Spleen (tissue), 11 donors: ENCODE measurements around the gene FREM2. TPM values are rescaled to one million over a fixed set of nuclear protein-coding genes. Genes with fewer than 3 reads are reported as not detected.

Experiments used
- DNase-seq: peaks from one replicate; pipeline ENCODE4 v3.0.0-alpha.2; 2020
- H3K27ac ChIP-seq, 8 donors: fragments of 200-600 bp; sonication (generic) in 7 of 8; 1 replicate in 4 of 8; 2 replicates in 4 of 8; pipeline versions ENCODE4 v1.5.0 to v1.8.0; 2016 to 2021; ENCODE audit warnings: inconsistent platforms in 4 of 8, mild to moderate bottlenecking in 4 of 8, moderate library complexity in 1 of 8
- H3K27me3 ChIP-seq, 7 donors: fragments of 200-600 bp; sonication (generic) in 6 of 7; replicated peaks in 1 of 7; 1 replicate in 4 of 7; 2 replicates in 3 of 7; pipeline versions ENCODE4 v1.5.0 to v1.8.0; 2016 to 2021; ENCODE audit warnings: inconsistent platforms in 3 of 7, mild to moderate bottlenecking in 1 of 7
- H3K36me3 ChIP-seq, 6 donors: fragments of 200-600 bp; sonication (generic) in 5 of 6; 1 replicate in 4 of 6; 2 replicates in 2 of 6; pipeline versions ENCODE4 v1.5.0 to v1.8.0; 2016 to 2021; ENCODE audit warnings: inconsistent platforms in 2 of 6
- H3K4me1 ChIP-seq, 6 donors: fragments of 200-600 bp; sonication (generic) in 5 of 6; 1 replicate in 3 of 6; 2 replicates in 3 of 6; pipeline versions ENCODE4 v1.5.0 to v1.8.0; 2016 to 2021; ENCODE audit warnings: inconsistent platforms in 3 of 6
- H3K4me3 ChIP-seq, 8 donors: fragments of 200-600 bp; sonication (generic) in 7 of 8; 1 replicate in 4 of 8; 2 replicates in 4 of 8; pipeline versions ENCODE4 v1.5.0 to v1.8.0; 2016 to 2021; ENCODE audit warnings: inconsistent platforms in 4 of 8, mild to moderate bottlenecking in 4 of 8, moderate library complexity in 2 of 8
- H3K9me3 ChIP-seq, 8 donors: fragments of 200-600 bp; sonication (generic) in 7 of 8; 1 replicate in 4 of 8; 2 replicates in 4 of 8; pipeline versions ENCODE4 v1.5.0 to v1.8.0; 2016 to 2021; ENCODE audit warnings: inconsistent platforms in 4 of 8
- POLR2A ChIP-seq, 3 donors: fragments of 450-650 bp; IDR thresholded peaks; one replicate each; pipeline ENCODE4 v1.5.1; 2017; ENCODE audit warnings: antibody characterized with exemption in 3 of 3, mild to moderate bottlenecking in 1 of 3
- POLR2AphosphoS5 ChIP-seq, 3 donors: sonication (generic); formaldehyde crosslinking; IDR thresholded peaks; one replicate each; pipeline ENCODE4 v1.5.1; 2017; ENCODE audit warnings: antibody characterized with exemption in 3 of 3
- WGBS, 5 donors: extraction: QIAGEN DNeasy Blood & Tissue Kit in 3 of 5; methylation state at CpG; one replicate each; pipeline versions ENCODE4 v1.1.5 to v1.1.7; 2013 to 2018; 5-methylcytosine and 5-hydroxymethylcytosine counted together
- intact Hi-C: fragments of 100-400 bp; cut with DNase I; formaldehyde crosslinking; loops from one replicate; pipeline ENCODE4 v1.15.0; 2023; ENCODE audit warnings: low total_unique reads
- polyA plus RNA-seq, 3 donors: library from polyadenylated mRNA; stranded (reverse); fragments of 200-250 nt; gene quantifications; one replicate each; pipeline ENCODE4 v1.2.1, GENCODE V29; 2013
- total RNA-seq, 7 donors: library from RNA; depleted of rRNA in 3 of 7; stranded (reverse); fragments of >200 nt in 3 of 7; fragmentation: NEBNext Ultra II Directional in 4 of 7; extraction: Animal tissue kit (Norgen Biotek cat#: 25700) in 4 of 7; gene quantifications; one replicate each; pipeline versions ENCODE4 v1.1.0 to v1.2.1, GENCODE V29; 2016 to 2021
- TF ChIP-seq, protein P1 (sequence below), 11 experiments: fragments of 200-600 bp in 7 of 11; fragments of 450-650 bp in 4 of 11; sonication (generic) in 4 of 11; IDR thresholded peaks in 8 of 11; conservative IDR thresholded peaks in 3 of 11; 1 replicate in 7 of 11; 2 replicates in 4 of 11; pipeline versions ENCODE4 v1.4.0 to v1.8.0; 2016 to 2021; ENCODE audit warnings: antibody characterized with exemption in 11 of 11, inconsistent platforms in 4 of 11, mild to moderate bottlenecking in 1 of 11
- donor health status: healthy with polysubstance abuse.
- donor health status: DM: no; HTN: no; CAD: no; lungs with moderate emphysema.
- donor health status: DM: no; HTN: no; CAD: no.
- donor health status: Bipolar disorder and iron deficiency.
- donor health status: healthy.
- donor health status: DM: no; HTN: no; CAD: no.
- donor health status: DM: yes; HTN: yes; CAD: no.

The FREM2 gene
- total and polyA plus RNA-seq, 10 donors = 0.03 to 0.93 (median 0.21) TPM; not detected in 2

DNA sequence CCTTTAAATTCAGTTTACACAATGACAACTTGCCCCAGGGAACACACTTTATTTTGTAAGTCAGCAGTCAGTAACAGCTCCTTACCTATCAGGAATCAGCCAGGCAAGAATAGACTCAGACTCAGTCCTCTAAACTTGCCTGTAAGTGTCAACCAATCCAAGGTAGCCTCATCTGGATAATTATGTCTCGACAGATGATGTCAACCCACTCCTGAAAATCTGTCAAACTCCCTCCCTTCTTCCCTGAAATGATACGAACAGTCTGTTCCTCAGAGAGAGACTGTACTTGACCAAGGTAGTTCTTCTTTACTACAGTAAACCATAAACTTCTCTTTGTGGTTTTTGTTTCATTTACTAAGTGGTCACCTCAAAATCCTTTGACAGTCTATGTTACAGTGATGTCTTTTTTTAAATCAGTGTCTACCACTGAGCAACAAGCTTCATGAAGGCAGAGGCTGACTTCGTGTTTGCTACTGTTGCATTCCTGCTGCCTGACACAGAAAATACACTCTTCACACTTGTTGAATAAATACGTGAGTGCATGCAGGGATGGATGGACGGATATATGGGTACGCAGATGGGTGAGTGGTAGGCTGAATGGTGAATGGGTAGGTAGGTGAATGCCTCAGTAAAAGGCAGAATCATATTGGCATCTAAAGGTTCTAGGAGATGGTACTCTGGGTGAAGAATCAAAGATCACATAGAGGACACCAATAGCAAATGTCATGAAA is 17.5 kb upstream of the FREM2 start:
- DNase-seq = no peak
- intact Hi-C loops = no loop called here
- Histone ChIP-seq H3K27ac (no peak overlapping the region), H3K9me3 (no peaks in the 10 kb centered on the region), H3K36me3 (no peaks in the 10 kb centered on the region), H3K4me3 (no peak overlapping the region), H3K4me1 (no peaks in the 10 kb centered on the region), H3K27me3 (no peaks in the 10 kb centered on the region)
- WGBS, 5 donors = 73 to 80% (median 76%) methylated on average over 6 of the region's 6 CpGs
- no peak for TF ChIP-seq POLR2AphosphoS5 (IDR thresholded peaks at IDR 0.05)

DNA sequence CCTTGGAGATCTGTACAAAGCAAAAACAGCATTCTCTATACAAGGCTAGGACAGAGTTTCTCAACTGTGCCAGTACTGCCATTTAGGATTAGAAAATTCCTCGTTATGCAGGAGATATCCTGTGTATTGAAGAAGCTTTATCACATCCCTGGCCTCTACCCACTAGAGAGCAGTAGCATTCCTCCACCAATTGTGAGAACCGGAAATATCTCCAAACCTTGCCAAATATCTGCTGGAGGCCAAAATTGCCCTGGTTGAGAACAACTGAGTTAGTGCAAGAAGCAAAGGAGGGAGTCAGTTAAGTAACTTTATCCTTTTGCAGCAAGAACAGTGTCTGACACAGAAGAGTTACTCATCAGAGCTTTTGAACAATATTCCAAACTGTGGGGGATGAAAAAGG is 16.2 kb upstream of the FREM2 start:
- H3K27me3 ChIP-seq = no peaks in the 10 kb centered on the region
- intact Hi-C loops = no loop called here
- TF ChIP-seq POLR2A (IDR thresholded peaks at IDR 0.05) (no peak), POLR2AphosphoS5 (IDR thresholded peaks at IDR 0.05) (no peak)
- TF ChIP-seq, protein P1, sequence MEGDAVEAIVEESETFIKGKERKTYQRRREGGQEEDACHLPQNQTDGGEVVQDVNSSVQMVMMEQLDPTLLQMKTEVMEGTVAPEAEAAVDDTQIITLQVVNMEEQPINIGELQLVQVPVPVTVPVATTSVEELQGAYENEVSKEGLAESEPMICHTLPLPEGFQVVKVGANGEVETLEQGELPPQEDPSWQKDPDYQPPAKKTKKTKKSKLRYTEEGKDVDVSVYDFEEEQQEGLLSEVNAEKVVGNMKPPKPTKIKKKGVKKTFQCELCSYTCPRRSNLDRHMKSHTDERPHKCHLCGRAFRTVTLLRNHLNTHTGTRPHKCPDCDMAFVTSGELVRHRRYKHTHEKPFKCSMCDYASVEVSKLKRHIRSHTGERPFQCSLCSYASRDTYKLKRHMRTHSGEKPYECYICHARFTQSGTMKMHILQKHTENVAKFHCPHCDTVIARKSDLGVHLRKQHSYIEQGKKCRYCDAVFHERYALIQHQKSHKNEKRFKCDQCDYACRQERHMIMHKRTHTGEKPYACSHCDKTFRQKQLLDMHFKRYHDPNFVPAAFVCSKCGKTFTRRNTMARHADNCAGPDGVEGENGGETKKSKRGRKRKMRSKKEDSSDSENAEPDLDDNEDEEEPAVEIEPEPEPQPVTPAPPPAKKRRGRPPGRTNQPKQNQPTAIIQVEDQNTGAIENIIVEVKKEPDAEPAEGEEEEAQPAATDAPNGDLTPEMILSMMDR (IDR thresholded peaks at IDR 0.05 in 8 of 11, conservative IDR thresholded peaks at IDR 0.05 in 3 of 11) = peak in 1 of 11 experiments; percentile 11
- no peaks in the 10 kb centered on the region for H3K36me3 ChIP-seq
- 43 to 76% (median 52%) methylated on average over 2 of the region's 2 CpGs for WGBS, 5 donors
- H3K9me3 ChIP-seq = no peaks in the 10 kb centered on the region
- no peaks in the 10 kb centered on the region for H3K4me1 ChIP-seq
- H3K4me3 ChIP-seq = no peak overlapping the region
- no peak overlapping the region for H3K27ac ChIP-seq
- DNase-seq = no peak

DNA sequence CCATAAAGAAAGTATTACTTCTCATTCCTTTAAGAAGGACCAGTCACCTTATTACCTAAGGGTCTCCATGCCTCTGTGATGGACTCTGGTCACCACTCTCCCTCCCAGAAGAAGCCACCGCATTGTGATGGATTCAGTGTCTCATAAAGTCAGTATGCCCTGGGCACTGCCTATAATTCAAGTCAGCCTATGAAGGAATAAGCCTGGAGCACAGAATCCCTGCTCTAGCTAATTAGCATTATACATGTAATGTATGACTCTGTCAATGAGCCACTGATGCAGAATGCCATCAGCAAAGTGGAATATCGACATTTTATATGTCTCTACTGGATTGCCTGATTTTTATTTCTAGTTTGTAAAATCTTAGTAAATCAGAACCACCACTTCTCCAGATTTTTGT is 14.9 kb upstream of the FREM2 start:
- intact Hi-C loops = no loop called here
- Histone ChIP-seq H3K4me1 (no peaks in the 10 kb centered on the region), H3K27ac (no peak overlapping the region), H3K4me3 (no peak overlapping the region), H3K9me3 (no peaks in the 10 kb centered on the region), H3K27me3 (no peaks in the 10 kb centered on the region), H3K36me3 (no peaks in the 10 kb centered on the region)
- no peak for TF ChIP-seq POLR2AphosphoS5 (IDR thresholded peaks at IDR 0.05)
- TF ChIP-seq POLR2A (IDR thresholded peaks at IDR 0.05) = no peak
- TF ChIP-seq, protein P1 (IDR thresholded peaks at IDR 0.05 in 8 of 11, conservative IDR thresholded peaks at IDR 0.05 in 3 of 11) = no peak
- 84 to 89% (median 86%) methylated on average over 2 of the region's 2 CpGs for WGBS, 5 donors
- DNase-seq = no peak

DNA sequence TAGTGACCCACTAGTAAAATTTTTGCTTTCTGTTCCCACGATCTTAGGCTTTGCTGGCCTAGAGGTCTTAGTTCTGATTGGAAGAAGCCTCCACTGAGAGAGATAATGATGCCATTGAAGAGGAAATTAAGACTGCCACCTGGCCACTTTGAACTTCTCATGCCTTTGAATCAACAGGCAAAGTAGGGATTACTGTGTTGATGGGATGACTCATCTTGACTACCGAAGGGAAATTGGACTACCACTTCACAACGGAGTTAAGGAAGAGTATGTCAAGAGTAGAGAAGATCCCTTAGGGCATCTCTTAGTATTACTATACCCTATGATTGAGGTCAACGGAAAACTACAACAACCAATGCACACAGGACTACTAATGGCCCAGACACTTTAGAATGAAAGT is 12.7 kb upstream of the FREM2 start:
- TF ChIP-seq POLR2AphosphoS5 (IDR thresholded peaks at IDR 0.05) (no peak), POLR2A (IDR thresholded peaks at IDR 0.05) (no peak)
- TF ChIP-seq, protein P1 (IDR thresholded peaks at IDR 0.05 in 8 of 11, conservative IDR thresholded peaks at IDR 0.05 in 3 of 11) = no peak
- DNase-seq = no peak
- Histone ChIP-seq H3K9me3 (no peaks in the 10 kb centered on the region), H3K27ac (no peak overlapping the region), H3K27me3 (no peaks in the 10 kb centered on the region), H3K36me3 (no peaks in the 10 kb centered on the region), H3K4me3 (no peak overlapping the region), H3K4me1 (no peaks in the 10 kb centered on the region)
- intact Hi-C loops = no loop called here
- WGBS, 5 donors = 71 to 79% (median 78%) methylated on average over 4 of the region's 4 CpGs
